GM10847 (cell line): Measurements from ENCODE around the gene ME2.

Source experiments
- POLR2A ChIP-seq: IDR thresholded peaks from 2 replicates; pipeline ENCODE4 v1.6.1; 2011; ENCODE audit not compliant: insufficient read length; ENCODE audit errors: extremely low read depth

ME2 gene

GRCh38 chr18:50878345-50879301, at the start of gene ME2:
Gene ME2, plus strand, starts transcription at chr18:50879118. Its CDS starts 16,703 bp downstream, at chr18:50895821.
- TF ChIP-seq POLR2A: peak; percentile 93

DNA sequence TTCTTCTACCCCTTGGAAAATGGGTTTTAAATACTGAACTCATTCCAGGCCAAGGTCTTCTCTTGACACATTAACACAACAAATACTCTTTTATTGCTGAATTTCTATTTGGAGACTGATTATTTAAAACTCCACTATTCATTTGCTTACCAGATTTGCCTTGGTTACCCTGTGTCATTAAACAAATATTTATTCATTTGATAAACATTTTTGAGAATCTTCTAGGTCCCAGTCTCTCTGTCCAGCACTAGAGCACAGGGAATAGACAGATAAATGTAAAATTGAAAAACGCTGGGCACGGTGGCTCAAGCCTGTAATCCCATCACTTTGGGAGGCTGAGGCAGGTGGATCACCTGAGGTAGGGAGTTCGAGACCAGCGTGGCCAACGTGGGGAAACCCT, 49.3 kb upstream of the ME2 start:
- no peak for TF ChIP-seq POLR2A

DNA sequence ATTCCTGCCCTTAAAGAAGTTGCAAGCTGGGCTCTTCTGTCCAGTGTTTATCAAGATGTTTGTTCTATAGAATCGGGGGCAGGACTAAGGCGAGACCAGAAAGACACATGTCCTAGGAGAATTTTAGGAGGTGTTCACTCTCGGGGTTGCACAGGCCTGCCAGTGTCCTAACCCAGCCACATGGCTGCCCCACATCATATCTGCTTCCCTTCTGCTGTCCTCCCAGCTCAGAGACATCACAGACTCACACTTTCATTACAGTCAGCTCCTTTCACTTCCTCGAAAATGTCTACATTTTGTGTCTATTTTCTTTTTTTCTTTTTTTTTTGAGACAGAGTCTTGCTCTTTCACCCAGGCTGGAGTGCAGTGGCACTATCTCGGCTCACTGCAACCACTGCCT, 48.4 kb upstream of the ME2 start:
- TF ChIP-seq POLR2A: no peak

- TF ChIP-seq POLR2A: no peak
These were observed 46.2 kb upstream of the ME2 start for GRCh38 chr18:50832754-50833153.

DNA sequence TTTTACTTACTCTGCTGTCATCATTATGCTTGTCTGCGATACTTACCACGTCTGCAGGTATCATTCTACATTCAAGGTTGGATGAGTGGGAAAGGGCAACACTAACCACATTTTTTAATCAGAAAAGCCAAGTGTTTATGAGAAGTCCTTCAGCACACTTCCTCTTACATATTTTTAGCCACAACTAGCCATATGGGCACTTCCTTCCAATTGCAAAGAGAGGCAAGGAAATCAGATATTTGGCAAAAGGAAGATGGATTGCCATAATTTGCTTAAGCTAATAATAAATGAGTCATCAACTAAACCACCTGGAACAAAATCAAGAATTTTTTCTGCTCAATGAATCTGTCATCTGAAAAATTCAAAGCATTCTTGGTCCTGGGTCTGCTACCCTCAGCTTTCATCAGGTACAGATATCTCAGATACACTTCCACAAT, 42.4 kb upstream of the ME2 start:
- TF ChIP-seq POLR2A: no peak

DNA sequence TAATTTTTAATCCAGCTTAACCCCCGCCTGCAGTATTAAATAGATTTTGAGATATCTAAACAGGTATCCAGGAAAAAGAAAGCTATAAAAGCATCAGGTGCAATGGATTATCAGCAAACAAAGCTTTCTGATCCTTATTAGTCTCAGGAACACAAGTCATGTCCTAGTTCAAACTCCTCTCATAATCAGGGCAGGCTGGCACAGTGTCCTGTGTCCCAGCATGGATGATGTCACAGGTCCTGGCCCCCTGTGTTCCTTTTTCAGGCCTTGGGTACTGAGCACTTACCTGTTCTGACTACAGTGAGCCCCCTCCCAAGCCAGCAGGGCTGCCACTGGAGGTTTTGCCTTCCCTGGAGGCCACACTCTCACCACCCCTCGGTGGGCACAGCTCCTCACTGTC, 39.6 kb upstream of the ME2 start:
- no peak for TF ChIP-seq POLR2A

DNA sequence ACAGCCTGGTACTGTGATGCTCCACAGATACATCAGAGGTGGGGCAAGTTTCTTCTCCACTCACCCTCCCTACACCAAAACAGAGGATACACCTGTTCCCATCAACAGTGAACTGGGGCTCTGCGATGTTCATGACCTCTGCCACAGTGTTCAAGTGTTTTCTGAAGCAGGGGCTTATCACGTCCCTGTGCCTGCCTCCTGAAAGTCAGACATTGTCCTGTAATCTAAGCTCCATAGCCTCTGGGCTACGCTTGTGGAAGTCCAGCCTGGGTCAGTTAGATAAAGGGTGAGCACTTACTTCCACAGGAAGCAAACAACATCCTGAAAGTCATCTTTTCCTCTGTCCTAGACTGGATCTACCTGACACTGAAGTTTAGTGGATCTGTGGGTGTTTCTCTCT, 38.9 kb upstream of the ME2 start:
- no peak for TF ChIP-seq POLR2A

DNA sequence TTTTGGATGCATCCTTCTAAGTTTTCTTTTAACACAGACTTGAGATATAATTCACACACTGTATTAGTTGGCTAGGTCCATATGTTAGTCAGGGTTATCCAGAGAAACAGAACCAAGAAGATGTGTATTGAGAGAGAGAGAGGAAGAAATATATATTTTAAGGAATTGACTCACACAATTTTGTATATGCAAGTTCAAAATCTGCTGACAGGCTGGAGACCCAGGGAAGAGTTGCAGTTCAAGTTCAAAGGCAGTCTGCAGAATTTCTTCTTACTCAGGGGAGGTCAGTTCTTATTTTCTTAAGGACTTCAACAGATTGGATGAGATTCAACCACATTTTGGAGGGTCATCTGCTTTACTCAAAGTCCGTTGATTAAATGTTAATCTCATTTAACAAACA, 36.1 kb upstream of the ME2 start:
- no peak for TF ChIP-seq POLR2A

GRCh38 chr18:50844554-50844953, 34.4 kb upstream of the ME2 start:
- no peak for TF ChIP-seq POLR2A

DNA sequence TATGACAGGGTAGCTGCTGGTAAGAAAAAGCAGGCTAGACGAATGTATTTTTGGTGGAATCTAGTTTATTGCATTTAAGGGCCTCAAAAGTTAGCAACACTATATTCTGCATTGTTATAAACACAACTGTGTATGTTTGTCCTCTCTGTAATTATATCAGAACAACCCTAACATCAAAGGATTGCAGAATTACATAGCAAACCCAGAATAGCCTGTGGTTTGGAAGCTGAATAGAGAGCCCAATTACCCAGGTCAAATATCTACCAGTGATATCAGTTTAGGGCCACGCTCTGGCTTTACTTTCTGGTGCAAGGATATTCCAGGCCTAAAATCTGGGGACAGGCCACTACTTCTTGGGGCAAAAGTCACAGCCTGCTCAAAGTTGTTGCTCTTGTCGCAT, 34.0 kb upstream of the ME2 start:
- no peak for TF ChIP-seq POLR2A

DNA sequence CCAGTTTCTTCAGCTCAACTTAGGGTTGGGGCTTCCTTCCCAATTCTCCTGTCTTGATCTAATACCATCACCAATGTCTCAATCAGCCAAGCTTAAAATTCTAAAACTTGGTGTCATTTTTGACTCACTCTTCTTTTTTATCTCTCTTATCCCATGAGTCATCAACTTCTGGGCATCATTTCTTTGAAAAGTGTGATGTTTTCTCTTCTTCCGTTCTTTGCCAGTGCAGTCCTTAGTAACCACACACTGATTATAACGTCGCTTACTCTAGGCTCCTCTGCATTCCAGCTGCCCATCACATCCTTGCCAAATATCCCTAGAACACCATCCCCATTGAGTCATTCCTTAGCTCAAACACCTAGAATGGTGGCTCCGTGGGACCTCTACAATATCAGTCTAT, 31.7 kb upstream of the ME2 start:
- no peak for TF ChIP-seq POLR2A

GRCh38 chr18:50848061-50848551, 30.8 kb upstream of the ME2 start:
- no peak for TF ChIP-seq POLR2A

DNA sequence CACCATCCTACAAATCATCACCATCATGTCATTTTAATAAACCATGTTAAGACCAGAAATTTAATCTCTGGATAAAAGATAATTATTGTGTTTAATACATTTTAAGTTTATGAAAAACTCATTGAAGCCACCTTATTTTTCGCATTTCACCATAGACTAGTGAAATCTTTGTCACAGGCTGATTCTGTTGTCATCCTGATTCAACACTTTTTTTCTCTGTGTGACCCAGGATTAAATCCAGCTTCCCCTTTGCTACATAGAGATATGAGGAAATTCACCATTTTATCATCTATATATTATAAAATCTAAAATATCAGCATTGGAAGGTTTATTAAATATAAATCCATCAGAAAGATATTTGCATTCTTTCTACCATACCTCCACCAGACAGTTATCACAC, 29.9 kb upstream of the ME2 start:
- no peak for TF ChIP-seq POLR2A

GRCh38 chr18:50849419-50849821, 29.5 kb upstream of the ME2 start:
- no peak for TF ChIP-seq POLR2A

DNA sequence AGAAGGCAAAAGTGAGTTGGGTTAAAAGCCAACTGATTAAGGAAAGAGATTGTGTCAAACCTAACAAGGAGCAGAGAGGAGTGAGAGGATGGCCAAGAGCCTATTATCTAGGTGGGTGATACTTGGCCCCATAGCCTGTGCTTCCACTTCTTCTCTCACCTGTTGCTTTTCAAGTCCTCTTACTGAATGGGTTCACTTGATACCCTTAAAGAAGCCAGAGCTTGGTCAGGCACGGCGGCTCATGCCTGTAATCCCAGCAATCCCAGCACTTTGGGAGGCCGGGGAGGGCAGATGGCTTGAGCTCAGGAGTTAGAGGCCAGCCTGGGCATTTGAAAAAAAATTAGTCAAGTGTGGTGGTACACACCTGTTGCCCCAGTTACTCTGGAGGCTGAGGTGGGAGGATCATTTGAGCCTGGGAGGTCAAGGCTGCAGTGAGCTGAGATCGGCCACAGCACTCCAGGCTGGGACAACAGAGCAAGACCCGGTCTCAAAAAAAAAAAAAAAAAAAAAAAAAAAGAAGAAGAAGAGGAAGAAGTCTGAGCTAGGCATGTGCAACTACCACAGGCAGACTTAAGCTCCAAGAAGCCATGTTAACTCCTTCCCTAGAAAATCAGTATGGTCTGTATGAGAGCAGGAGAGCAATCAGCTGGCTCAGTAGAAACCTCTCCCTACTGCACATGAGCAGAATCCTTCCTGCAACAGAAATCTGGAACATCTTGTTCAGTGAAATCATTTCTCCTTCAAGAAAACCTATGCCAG, 28.4 kb upstream of the ME2 start:
- TF ChIP-seq POLR2A: no peak

GRCh38 chr18:50853863-50854271, 25.1 kb upstream of the ME2 start:
- no peak for TF ChIP-seq POLR2A

- no peak for TF ChIP-seq POLR2A
These were observed 22.8 kb upstream of the ME2 start for GRCh38 chr18:50855976-50856757.
